ENCODE data around the gene SH3PXD2A.

The SH3PXD2A gene

GRCh38 chr10:103658049-103658577, 197.3 kb downstream of the SH3PXD2A start:
- DNase-seq (no peak), ATAC-seq (ENCODE audit: insufficient read depth, low read depth) (no peak)
- H3K4me3 ChIP-seq (ENCODE audit: low read depth in 1 of 2, low read length in 2 of 2), result no peak overlapping the region
- H2AFZ ChIP-seq (ENCODE audit: low read depth, low read length), result no peak overlapping the region
- H3K4me1 ChIP-seq (ENCODE audit: insufficient read depth, low read length), result peaks cover 23% of the 10 kb centered on the region
- H3K27me3 ChIP-seq (ENCODE audit: insufficient read depth, low read length, poor library complexity), result no peaks in the 10 kb centered on the region
- H3K9me3 ChIP-seq (ENCODE audit: insufficient read depth, low read length, severe bottlenecking), result no peaks in the 10 kb centered on the region
- H3K36me3 ChIP-seq (ENCODE audit: insufficient read depth, low read length), result peaks cover 26% of the 10 kb centered on the region
- peaks cover 63% of the 10 kb centered on the region for H3K79me2 ChIP-seq (ENCODE audit: insufficient read depth, low read length)
- H3K9ac ChIP-seq (ENCODE audit: low read depth, low read length), result no peak overlapping the region
- H3K4me2 ChIP-seq (ENCODE audit: insufficient read depth, low read length), result no peak overlapping the region
- H3K27ac ChIP-seq (ENCODE audit: low read length), result no peak overlapping the region
- H4K20me1 ChIP-seq (ENCODE audit: insufficient read depth, low read length), result peaks cover 12% of the 10 kb centered on the region
- TF ChIP-seq CTCF (IDR thresholded peaks at IDR 0.05; ENCODE audit: borderline replicate concordance, extremely low read depth, low read length, poor library complexity, severe bottlenecking) (no peak), EZH2 (IDR thresholded peaks at IDR 0.05; ENCODE audit: borderline replicate concordance, low read depth, low read length, severe bottlenecking) (no peak)

DNA sequence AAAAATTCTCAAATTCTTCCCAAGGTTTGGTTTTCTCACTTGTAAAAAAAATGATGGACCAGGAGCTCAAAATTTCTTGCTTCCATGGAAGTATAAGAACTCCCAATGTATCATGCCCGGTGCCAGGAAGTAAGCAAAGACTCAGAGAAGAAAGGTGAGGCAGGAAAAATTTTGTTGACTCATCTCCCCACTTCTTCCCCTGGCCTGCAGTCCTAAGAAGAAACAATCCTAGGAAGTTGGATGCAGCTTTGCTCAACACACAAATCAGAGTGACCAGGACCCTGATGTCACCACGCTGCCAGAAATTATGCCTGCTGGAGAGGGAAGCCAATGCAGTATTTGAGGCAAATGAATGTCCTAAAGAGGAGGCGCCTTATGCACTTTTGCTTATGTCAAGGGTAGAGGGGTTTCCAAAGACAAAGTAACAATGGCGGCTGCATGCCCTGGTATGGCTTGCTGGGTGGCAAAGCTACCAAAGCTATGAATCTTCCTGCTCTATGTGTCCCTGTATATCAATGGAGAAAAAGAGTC, 198.2 kb downstream of the SH3PXD2A start:
- ATAC-seq (ENCODE audit: insufficient read depth, low read depth) (no peak), DNase-seq (no peak)
- no peaks in the 10 kb centered on the region for H3K27me3 ChIP-seq (ENCODE audit: insufficient read depth, low read length, poor library complexity)
- H4K20me1 ChIP-seq (ENCODE audit: insufficient read depth, low read length), result peaks cover 12% of the 10 kb centered on the region
- H2AFZ ChIP-seq (ENCODE audit: low read depth, low read length), result no peak overlapping the region
- TF ChIP-seq EZH2 (IDR thresholded peaks at IDR 0.05; ENCODE audit: borderline replicate concordance, low read depth, low read length, severe bottlenecking), result no peak
- TF ChIP-seq CTCF (IDR thresholded peaks at IDR 0.05; ENCODE audit: borderline replicate concordance, extremely low read depth, low read length, poor library complexity, severe bottlenecking), result no peak
- no peak overlapping the region for H3K4me2 ChIP-seq (ENCODE audit: insufficient read depth, low read length)
- no peak overlapping the region for H3K9ac ChIP-seq (ENCODE audit: low read depth, low read length)
- no peaks in the 10 kb centered on the region for H3K9me3 ChIP-seq (ENCODE audit: insufficient read depth, low read length, severe bottlenecking)
- peaks cover 59% of the 10 kb centered on the region for H3K79me2 ChIP-seq (ENCODE audit: insufficient read depth, low read length)
- no peak overlapping the region for H3K27ac ChIP-seq (ENCODE audit: low read length)
- H3K4me3 ChIP-seq (ENCODE audit: low read depth in 1 of 2, low read length in 2 of 2), result no peak overlapping the region
- H3K4me1 ChIP-seq (ENCODE audit: insufficient read depth, low read length), result peaks cover 23% of the 10 kb centered on the region
- peaks cover 26% of the 10 kb centered on the region for H3K36me3 ChIP-seq (ENCODE audit: insufficient read depth, low read length)

DNA sequence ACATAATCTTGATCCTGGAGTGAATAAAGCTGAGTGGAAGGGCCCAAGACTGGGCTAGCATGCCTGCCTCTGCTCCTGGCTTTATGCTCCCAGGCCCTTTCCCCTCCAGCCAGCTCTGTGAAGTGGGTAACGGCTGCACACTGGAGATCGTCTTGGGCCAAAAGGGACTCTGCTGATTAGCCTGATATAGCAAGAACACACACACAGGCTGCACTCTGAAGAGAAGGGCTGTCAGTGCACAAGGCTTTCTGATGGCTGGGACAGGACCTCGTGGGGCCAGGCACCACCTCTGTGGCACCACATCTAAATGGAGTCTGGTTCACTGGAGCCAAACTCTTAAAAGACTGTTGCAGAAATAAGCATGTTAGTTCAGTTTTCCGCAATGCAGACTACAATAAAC, 200.5 kb downstream of the SH3PXD2A start:
- peaks cover 26% of the 10 kb centered on the region for H3K36me3 ChIP-seq (ENCODE audit: insufficient read depth, low read length)
- peaks cover 22% of the 10 kb centered on the region for H4K20me1 ChIP-seq (ENCODE audit: insufficient read depth, low read length)
- no peak overlapping the region for H3K4me2 ChIP-seq (ENCODE audit: insufficient read depth, low read length)
- DNase-seq (no peak), ATAC-seq (ENCODE audit: insufficient read depth, low read depth) (no peak)
- H3K9me3 ChIP-seq (ENCODE audit: insufficient read depth, low read length, severe bottlenecking), result no peaks in the 10 kb centered on the region
- no peak overlapping the region for H3K27ac ChIP-seq (ENCODE audit: low read length)
- no peak overlapping the region for H2AFZ ChIP-seq (ENCODE audit: low read depth, low read length)
- H3K4me3 ChIP-seq (ENCODE audit: low read depth in 1 of 2, low read length in 2 of 2), result no peak overlapping the region
- H3K27me3 ChIP-seq (ENCODE audit: insufficient read depth, low read length, poor library complexity), result no peaks in the 10 kb centered on the region
- no peak for TF ChIP-seq EZH2 (IDR thresholded peaks at IDR 0.05; ENCODE audit: borderline replicate concordance, low read depth, low read length, severe bottlenecking)
- TF ChIP-seq CTCF (IDR thresholded peaks at IDR 0.05; ENCODE audit: borderline replicate concordance, extremely low read depth, low read length, poor library complexity, severe bottlenecking), result no peak
- no peak overlapping the region for H3K9ac ChIP-seq (ENCODE audit: low read depth, low read length)
- H3K79me2 ChIP-seq (ENCODE audit: insufficient read depth, low read length), result peaks cover 37% of the 10 kb centered on the region
- peaks cover 11% of the 10 kb centered on the region for H3K4me1 ChIP-seq (ENCODE audit: insufficient read depth, low read length)

Measured in DND-41 (cell line).